Kidney capillary endothelial cell (primary cell): ENCODE results near the gene LAMB3.

ENCODE experiments used
- DNase-seq: peaks from one replicate; pipeline ENCODE4 v3.0.0-alpha.2; 2018; ENCODE audit warnings: low spot score

The LAMB3 gene

GRCh38 chr1:209661071-209661470 is 8.8 kb upstream of the LAMB3 start:
- DNase-seq: no peak

GRCh38 chr1:209659909-209660308 is 7.7 kb upstream of the LAMB3 start:
- peak; percentile 44 for DNase-seq

- no peak for DNase-seq
Measured at GRCh38 chr1:209657918-209658317, 5.7 kb upstream of the LAMB3 start.

DNA sequence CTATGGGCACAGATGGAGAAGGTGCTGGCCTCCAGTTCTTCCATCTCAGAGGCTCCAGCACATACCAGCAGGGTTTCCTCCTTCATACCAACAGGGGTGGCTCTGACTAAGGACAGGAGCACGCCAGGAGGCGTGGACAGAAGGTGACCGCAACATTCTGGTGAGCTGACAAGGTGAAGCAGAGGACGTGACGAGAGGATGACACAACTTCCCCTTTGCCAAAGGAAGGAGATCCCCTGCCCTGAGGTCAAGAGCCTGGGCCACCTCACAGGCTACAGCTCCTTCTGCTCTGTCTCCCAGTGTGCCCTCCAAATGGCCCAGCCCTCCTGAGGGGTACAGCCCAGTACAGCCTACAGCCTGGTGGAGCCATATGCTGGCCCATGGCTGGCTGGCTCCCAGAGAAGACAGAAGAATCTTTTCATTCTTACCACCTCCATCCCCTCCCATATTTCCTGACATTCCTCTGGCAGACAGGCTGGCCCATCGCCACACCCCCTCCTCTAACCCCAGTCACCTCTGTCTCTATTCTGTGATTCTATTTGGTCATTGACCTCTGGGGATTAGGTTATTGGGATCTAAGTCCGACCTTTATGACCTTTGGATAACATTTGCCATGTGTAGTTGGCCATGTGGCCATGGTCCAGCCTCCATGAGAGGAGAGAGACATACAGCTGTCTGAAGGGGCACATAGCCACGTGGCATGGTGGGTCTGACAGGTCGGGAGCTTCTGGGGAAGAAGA is 5.1 kb upstream of the LAMB3 start:
- peak; percentile 75 for DNase-seq

DNA sequence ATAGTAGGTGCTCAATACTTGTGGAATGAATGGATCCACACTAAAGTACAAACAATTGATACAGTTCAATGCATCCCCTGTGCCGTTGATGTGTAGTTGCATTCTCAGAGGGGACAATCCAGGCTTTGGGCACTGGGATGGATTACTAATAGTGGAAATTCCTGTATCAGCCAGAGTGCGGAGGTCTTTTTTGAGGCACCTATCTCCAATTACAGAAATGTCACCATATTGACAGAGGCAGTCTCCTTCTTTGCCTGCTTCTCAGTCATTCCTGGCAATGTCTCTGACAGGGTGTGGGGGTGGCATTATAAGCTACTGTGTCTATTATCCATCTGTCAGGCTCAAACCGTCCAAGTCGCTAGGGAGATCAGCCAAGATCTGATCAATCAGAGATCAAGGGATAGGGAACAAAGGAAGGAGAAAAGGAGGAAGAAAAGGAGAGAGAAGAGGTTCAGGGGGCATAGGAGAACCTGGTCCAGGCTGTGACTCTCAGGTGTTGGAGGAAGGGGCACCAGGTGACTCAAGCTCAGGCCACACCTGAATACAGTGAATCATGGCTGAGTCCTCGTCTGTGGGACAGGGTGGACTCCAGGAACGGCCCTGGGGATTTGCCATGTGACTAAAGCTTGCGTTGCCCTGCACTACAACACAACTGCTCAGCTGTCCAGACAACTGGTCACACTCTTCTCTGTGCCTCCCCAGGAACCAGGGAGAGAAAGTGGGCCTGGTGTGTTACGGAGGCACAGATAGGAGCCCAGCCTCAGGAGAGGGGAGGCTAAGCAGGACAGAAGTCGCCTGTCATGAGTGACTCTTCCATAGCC is 3.4 kb upstream of the LAMB3 start:
- DNase-seq: no peak

DNA sequence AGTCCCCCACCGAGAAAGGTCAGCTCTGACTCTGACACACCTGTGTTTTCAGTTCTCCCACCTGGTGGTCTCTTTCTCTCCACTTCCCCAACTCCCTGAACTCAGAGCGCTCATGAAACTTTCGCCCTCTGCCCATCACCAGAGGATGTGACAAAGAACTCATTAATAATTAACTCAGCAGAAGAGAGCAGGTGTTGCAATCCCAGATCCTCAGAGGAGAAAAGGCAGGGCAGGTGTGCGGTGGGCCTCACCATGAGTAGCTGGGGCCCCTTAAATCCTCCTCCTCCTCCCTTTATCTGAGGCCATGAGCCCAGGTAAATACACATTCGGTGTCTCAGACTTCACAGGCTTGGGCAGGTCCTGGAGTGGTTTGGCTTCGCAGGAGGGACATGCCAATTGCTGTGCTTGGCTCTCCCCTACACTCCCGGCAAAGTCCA is 1.7 kb upstream of the LAMB3 start:
- DNase-seq: no peak

DNA sequence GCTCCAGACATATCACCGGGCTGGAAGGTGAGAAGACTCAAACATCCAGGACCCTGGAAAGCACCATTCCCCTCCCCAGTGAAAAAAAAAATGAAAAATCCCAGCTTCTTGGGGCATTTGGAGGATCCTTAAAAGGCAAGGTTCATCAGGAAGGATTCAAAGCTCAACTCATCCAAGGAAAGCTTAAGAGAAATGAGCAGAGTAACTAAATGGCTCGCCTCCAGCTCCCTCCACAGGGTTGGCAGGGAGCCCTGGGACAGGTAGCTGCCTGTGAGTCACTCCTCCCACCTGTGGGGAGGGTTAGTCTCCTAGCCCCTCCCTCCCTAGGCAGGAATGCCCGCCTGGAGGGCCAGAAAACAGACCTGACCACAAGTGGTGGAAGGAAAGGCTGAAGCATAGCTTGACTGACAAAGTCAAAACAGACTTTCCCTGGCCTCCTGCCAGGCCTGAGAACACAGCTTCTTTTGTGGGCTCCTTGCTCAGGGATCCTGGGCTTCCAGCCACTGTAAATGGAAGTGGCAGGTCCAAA is 712 bp upstream of the LAMB3 start:
- no peak for DNase-seq

DNA sequence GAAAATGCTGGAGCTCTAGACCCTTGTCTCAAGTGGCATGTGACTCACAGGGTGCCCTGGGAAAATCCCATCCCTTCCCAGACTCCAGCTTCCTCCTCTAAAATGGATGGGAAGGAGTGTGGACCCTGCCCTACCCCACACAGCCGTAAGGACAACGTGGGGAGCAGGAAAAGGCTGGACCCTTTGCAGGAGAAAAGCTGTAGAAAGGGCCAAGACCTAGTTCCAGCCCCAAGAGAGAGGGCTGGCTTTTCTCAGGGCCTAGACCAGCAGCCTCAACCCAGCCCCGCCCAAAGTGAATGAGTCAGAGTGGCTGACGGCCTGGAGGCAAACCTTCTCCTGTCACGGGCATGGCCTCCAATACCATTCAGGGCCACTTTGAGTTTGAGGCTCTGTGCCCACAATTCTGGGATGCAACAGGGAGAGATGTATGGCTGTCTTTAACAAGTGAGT is 1.1 kb downstream of the LAMB3 start:
- peak; percentile 59 for DNase-seq

DNA sequence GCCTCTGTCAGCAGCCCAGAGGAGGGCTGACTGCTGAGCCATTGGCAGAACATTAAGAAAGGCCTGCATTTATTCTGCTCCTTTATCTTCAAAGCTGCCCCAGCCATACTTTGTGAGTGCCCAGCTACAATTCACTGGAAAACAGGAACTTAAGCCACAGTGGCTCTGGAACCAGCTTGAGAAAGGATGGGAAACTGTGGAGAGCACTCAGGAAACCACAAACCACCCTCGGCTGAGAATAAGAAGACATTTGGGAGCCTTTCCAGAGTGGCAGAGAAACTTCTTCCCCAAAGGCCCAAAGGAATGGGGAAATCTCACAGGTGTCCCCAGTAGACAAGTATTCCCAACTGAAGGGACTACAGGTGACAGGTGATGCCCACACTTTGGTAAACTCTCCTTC is 1.8 kb downstream of the LAMB3 start:
- DNase-seq: no peak

DNA sequence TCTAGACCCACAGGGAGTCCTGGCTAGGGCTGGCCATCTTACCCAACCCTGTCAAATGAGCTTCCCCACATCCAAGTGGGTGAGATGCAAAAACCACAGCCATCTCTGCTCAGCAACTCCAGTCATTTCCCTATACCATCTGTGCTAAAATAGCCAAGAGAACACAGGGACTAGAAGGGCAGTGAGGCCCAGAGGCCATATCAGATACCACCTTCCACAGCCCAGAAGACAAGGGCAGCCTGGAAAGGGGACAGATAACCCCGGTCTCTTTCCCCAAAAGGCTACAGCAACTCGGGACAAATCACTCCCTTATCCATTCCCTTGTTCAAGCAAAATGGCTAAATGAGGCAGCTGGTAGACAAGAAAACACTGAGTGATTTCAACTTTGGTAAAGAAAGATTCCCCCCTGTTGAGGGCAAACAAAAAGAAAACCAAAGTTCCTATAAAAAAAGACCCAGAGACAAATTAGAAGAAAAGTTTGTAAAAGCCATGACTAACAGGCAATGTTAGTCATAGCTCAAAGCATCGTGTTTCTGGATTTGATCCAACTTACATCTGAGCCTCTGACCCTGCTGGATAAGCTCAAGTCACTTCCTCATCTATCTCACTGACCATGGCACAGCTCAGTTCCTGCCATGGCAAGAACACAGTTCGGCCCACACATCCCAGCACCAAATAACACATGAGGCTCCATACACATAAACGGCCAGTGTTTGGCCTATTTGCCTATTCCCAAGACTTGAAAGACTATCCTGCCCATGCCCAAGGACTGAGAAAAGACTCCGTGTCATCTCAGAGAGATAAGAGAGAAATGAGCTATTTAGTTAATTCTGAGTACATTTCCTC is 3.1 kb downstream of the LAMB3 start:
- peak; percentile 97 for DNase-seq

DNA sequence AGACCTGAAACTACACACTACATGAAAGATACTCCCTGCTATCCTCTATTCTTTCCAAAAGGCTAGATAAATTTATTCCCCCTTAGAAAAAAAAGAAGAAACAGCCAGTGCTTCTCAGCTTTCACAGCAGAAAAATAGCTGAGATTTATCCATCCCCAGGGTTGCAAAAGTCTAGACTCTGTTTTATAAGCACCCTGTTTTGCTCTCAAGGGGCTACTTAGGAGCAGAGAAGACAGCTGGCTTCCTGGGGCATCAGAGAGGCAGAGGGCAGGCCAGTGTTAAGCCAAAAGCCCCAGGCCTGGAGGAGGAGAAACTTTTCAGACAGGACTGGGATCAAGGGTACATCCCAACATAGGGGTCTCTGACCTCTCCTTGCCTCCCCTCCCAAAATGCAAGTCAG is 3.9 kb downstream of the LAMB3 start:
- no peak for DNase-seq

DNA sequence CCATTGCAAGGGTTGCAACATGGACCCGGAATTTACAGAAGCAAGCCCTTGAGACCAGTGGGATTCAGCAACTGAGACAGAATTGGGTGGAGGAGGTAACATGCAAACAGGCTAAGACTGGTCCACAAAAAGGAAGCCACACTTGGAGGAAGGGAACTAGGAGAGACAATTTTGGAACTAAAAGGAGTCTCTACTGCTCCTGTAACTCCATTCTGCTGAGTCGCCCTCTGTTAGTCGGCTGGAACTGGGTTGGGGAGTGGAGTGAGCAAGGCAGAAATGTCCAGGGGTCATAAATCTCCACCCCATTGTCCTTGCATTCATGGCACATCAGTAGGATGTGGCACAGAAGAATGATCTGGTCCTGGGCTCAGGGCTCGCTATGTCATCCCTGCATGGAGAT is 5.1 kb downstream of the LAMB3 start:
- DNase-seq: no peak

- DNase-seq: no peak
Measured at GRCh38 chr1:209646558-209646957, 5.7 kb downstream of the LAMB3 start.

DNA sequence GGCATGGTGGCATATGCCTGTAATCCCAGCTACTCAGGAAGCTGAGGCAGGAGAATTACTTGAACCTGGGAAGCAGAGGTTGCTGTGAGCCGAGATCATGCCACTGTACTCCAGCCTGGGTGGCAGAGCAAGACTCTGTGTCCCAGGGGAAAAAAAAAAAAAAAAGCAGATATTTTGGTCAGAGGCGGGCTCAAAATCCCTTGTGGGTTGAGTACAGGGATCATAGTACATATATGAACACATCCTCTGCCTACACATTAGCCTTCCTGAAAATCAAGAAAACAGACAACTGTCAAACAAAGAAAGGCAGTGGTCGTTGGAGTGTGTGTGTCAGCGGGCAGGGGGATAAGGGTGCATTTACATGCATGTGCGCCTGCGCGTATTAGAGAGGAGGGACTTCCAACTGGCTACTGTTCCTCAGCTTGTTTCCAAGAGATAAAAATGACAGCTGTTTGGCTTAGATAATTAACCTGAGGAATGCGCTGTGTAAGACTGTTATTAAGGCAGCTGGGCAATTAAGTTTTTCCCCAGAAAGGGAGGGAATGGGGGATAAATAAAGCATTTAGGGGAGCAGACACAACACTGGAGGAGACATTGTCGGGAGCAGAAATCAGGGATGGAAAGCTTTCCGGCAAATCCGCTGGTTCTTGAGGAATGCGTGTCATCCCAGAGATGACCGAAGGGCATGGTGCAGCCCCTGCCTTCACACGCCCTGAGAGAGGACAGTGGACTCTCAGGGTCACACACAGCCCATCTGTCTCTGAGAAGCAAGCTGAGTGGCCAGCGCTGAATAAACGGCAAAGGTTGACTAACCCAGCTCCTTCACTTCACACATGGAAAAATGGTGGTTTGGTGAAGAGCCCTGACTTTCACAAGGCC is 6.4 kb downstream of the LAMB3 start:
- DNase-seq: no peak

DNA sequence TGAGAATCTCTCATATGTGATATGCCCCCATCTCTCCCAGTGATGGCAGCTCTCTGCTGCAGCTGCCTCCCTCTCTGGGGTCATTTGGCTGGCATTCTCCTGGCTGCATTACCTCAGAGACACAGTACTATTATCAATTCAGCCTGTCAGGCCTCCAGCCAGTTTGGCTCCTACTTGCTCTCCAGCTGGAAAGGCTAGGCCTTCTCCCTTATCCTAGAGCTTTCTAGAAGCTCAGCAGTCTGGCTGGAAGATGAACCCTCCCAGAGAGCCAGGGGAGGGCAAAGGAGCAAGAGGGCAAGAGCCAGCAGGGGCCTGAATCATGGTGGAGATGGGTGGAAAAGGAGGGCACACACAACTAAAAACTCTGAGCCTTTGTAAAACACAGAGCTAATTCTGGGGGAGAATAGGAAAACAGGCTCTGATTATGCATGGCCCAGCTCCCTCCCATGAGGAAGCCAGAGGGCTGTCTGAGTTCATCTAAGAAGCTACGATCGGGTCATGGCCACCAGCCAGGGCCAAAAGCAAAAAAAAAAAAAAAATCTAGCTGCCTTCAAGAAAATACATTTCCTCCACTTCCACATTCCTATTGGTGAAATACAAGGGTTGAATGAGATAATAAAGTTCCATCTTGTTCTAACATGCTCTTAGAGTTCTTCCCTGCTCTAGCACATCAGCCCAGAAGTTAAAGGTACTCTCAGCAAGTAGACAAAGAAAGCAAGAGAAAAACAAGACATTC is 8.8 kb downstream of the LAMB3 start:
- DNase-seq: no peak

GRCh38 chr1:209642816-209643215 is 9.4 kb downstream of the LAMB3 start:
- DNase-seq: no peak

DNA sequence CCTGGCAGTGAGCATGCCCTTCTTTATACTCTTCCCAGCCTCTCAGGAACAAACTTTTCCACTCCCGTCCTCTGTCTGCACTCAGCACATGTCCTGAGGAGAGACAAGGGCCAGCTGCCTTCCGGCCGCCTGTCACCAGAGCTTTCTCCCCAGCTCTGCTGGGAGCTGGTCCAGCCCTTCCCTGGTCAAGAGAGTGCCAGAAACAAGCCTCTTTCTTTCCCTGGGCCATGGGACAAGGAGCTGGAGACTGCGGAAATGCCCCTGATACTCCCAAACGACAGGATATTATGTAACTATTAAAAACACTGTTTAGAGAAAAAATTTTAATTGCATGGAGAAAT is 10.4 kb downstream of the LAMB3 start:
- no peak for DNase-seq

- DNase-seq: no peak
Measured at GRCh38 chr1:209635850-209636249, 16.4 kb downstream of the LAMB3 start.

- no peak for DNase-seq
Measured at GRCh38 chr1:209634005-209634737, 18.1 kb downstream of the LAMB3 start.
